Peyer's patch (tissue), 4 donors: Measurements from ENCODE around the gene TDRD5.

Experiments used
- POLR2A ChIP-seq, 2 donors: fragments of 450-650 bp; IDR thresholded peaks; one replicate each; pipeline ENCODE4 v1.5.1; 2017; ENCODE audit warnings: antibody characterized with exemption in 2 of 2, mild to moderate bottlenecking in 2 of 2, moderate library complexity in 2 of 2
- TF ChIP-seq, protein P1 (sequence below), 6 experiments: fragments of 450-650 bp in 4 of 6; fragments of 200-600 bp in 2 of 6; sonication (generic) in 1 of 6; IDR thresholded peaks; one replicate each; pipeline ENCODE4 v1.5.1; 2017 to 2019; ENCODE audit warnings: antibody characterized with exemption in 6 of 6, mild to moderate bottlenecking in 3 of 6, moderate library complexity in 1 of 6

DNA sequence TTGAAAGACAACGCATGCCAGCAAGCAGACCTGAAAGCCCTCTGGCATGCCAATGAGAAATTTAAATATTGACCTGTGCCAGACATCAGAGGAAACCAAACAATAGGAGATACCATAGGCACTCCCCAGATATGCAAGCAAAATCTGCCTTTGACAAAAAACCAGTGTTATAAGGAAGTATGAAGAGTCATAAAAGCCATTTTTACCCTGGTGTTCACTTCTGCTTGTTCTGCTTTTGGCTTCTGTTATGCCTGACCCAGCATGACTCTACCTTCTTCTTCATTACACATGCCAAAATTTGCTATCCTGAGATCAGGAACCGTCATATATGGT lies 42.3 kb upstream of the TDRD5 start:
- TF ChIP-seq, protein P1, sequence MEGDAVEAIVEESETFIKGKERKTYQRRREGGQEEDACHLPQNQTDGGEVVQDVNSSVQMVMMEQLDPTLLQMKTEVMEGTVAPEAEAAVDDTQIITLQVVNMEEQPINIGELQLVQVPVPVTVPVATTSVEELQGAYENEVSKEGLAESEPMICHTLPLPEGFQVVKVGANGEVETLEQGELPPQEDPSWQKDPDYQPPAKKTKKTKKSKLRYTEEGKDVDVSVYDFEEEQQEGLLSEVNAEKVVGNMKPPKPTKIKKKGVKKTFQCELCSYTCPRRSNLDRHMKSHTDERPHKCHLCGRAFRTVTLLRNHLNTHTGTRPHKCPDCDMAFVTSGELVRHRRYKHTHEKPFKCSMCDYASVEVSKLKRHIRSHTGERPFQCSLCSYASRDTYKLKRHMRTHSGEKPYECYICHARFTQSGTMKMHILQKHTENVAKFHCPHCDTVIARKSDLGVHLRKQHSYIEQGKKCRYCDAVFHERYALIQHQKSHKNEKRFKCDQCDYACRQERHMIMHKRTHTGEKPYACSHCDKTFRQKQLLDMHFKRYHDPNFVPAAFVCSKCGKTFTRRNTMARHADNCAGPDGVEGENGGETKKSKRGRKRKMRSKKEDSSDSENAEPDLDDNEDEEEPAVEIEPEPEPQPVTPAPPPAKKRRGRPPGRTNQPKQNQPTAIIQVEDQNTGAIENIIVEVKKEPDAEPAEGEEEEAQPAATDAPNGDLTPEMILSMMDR (IDR thresholded peaks at IDR 0.05), result no peak
- no peak for TF ChIP-seq POLR2A (IDR thresholded peaks at IDR 0.05)
